ENCODE results near the gene MRAS.
"Not testable (repeated sequence)": the region's sequence is repeated elsewhere in the genome, so short reads cannot be mapped to it uniquely, and the experiment has no call there.

DNA sequence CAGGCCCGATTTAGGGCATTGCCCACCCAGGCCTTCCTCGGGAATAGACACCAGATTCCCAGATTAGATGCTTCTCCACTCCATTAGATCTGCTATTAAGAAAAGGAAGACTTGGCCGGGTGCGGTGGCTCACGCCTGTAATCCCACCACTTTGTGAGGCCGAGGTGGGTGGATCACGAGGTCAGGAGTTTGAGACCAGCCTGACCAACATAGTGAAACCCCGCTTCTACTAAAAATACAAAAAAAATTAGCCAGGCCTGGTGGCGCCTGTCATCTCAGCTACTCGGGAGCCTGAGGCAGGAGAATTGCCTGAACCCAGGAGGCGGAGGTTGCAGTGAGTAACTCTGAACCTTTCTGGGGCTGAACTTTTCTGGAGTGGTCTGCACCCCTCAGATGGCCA is 28.8 kb downstream of the MRAS start:
- TF ChIP-seq EZH2phosphoT487 (IDR thresholded peaks at IDR 0.05; ENCODE audit: borderline replicate concordance, low read length); CTCF (IDR thresholded peaks at IDR 0.05; ENCODE audit: low read depth, low read length, poor library complexity, severe bottlenecking): not testable (repeated sequence)
